Astrocyte (in vitro differentiated cells and primary cell): ENCODE results near the gene B3GAT3.

Experiments used
- EZH2 ChIP-seq: IDR thresholded peaks from 2 replicates; pipeline ENCODE4 v1.6.1; 2012; ENCODE audit warnings: mild to moderate bottlenecking, low read length, inconsistent platforms; ENCODE audit not compliant: insufficient read depth
- TF ChIP-seq, protein P1 (sequence below): IDR thresholded peaks from 2 replicates; pipeline ENCODE4 v1.5.1; 2011; ENCODE audit warnings: low read depth, mild to moderate bottlenecking, inconsistent platforms, low read length, moderate library complexity; ENCODE audit not compliant: insufficient read depth

DNA sequence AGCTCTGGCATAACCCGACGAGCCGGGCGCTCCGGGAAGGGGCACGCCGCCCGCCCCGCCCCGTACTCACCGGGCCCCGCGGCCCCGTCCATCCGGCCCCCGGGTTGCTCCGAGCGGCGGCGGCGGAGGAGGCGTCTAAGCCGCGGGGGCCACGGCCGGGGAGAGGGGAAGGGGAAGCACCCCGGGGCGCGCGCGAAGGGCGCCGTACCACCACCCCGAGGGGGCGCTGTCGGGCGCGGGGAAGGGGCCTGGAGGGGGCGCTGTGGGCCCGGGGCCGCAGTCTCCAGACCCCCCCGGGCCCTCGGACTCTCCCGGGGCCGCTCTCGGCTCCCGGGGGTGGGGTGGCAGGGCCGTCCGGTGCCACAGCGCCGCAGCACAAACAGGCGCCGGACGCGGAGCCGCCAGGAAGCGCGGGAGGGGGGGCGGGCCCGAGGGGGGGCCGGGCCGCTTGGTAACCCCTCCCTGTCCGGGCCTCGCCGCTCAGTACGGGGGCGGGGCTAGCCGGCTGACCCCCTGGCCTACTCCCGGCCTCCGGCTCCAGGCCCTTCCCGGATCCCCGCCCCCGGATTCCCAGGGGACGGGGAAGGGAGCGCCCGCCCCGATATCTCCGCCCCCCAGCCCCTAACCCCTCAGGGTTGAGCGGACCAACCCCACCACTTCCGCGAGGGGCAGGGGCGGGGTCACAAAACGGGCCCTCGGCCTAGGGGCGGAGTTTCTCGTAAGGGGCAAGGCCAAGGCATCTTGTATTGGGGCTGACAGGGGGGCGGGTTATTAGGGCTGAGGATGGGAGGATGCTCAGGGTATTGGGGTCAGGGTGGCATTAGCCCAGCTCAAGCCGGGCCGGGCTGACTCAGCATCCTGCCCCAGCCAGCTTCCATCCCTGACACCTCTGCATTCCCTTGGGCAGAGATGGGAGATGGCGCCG lies 9.2 kb downstream of the B3GAT3 start, which contains the start of the genes EML3 and ROM1:
- TF ChIP-seq, protein P1, sequence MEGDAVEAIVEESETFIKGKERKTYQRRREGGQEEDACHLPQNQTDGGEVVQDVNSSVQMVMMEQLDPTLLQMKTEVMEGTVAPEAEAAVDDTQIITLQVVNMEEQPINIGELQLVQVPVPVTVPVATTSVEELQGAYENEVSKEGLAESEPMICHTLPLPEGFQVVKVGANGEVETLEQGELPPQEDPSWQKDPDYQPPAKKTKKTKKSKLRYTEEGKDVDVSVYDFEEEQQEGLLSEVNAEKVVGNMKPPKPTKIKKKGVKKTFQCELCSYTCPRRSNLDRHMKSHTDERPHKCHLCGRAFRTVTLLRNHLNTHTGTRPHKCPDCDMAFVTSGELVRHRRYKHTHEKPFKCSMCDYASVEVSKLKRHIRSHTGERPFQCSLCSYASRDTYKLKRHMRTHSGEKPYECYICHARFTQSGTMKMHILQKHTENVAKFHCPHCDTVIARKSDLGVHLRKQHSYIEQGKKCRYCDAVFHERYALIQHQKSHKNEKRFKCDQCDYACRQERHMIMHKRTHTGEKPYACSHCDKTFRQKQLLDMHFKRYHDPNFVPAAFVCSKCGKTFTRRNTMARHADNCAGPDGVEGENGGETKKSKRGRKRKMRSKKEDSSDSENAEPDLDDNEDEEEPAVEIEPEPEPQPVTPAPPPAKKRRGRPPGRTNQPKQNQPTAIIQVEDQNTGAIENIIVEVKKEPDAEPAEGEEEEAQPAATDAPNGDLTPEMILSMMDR = peak; percentile 9
- TF ChIP-seq EZH2 = no peak
